Hepatocyte (in vitro differentiated cells): ENCODE data around the gene GRAMD1A. TPM values are rescaled to one million over a fixed set of nuclear protein-coding genes. Genes with fewer than 3 reads are reported as not detected.
"Not testable (repeated sequence)": the region's sequence is repeated elsewhere in the genome, so short reads cannot be mapped to it uniquely, and the experiment has no call there.

Experiments used
- DNase-seq: peaks from one replicate; pipeline ENCODE4 v3.0.0-alpha.2; 2016; ENCODE audit warnings: low spot score
- H2AFZ ChIP-seq: fragments of 200-600 bp; sonication (generic); 2 replicates; pipeline ENCODE4 v1.6.0; 2016; ENCODE audit warnings: antibody characterized with exemption, mild to moderate bottlenecking
- H3K27ac ChIP-seq: fragments of 200-600 bp; sonication (generic); 2 replicates; pipeline ENCODE4 v1.5.1; 2016; ENCODE audit warnings: mild to moderate bottlenecking
- H3K27me3 ChIP-seq: fragments of 200-600 bp; sonication (generic); 2 replicates; pipeline ENCODE4 v1.6.1; 2016
- H3K36me3 ChIP-seq: fragments of 200-600 bp; sonication (generic); replicated peaks from 2 replicates; pipeline ENCODE4 v1.5.1; 2016; ENCODE audit warnings: low read depth; ENCODE audit not compliant: insufficient read depth
- H3K4me1 ChIP-seq: fragments of 200-600 bp; sonication (generic); 2 replicates; pipeline ENCODE4 v1.5.1; 2016; ENCODE audit warnings: mild to moderate bottlenecking, moderate library complexity; ENCODE audit not compliant: insufficient read depth
- H3K4me2 ChIP-seq: fragments of 200-600 bp; sonication (generic); 2 replicates; pipeline ENCODE4 v1.6.0; 2016
- H3K4me3 ChIP-seq: fragments of 200-600 bp; sonication (generic); 2 replicates; pipeline ENCODE4 v1.5.1; 2016; ENCODE audit warnings: mild to moderate bottlenecking
- H3K79me2 ChIP-seq: fragments of 200-600 bp; sonication (generic); 2 replicates; pipeline ENCODE4 v1.6.0; 2017; ENCODE audit warnings: mild to moderate bottlenecking
- H3K9me2 ChIP-seq: fragments of 200-600 bp; sonication (generic); replicated peaks from 2 replicates; pipeline ENCODE4 v1.6.0; 2017; ENCODE audit warnings: mild to moderate bottlenecking; ENCODE audit not compliant: insufficient read depth
- H3K9me3 ChIP-seq: fragments of 200-600 bp; sonication (generic); 2 replicates; pipeline ENCODE4 v1.5.1; 2016; ENCODE audit warnings: low read depth, mild to moderate bottlenecking
- H4K20me1 ChIP-seq: fragments of 200-600 bp; sonication (generic); 2 replicates; pipeline ENCODE4 v1.6.0; 2016; ENCODE audit warnings: mild to moderate bottlenecking; ENCODE audit not compliant: insufficient read depth, poor library complexity, severe bottlenecking
- EZH2 ChIP-seq: fragments of 200-600 bp; sonication (generic); IDR thresholded peaks from 2 replicates; pipeline ENCODE4 v1.6.1; 2016; ENCODE audit warnings: antibody characterized with exemption, mild to moderate bottlenecking, borderline replicate concordance
- EZH2phosphoT487 ChIP-seq: fragments of 200-600 bp; sonication (generic); IDR thresholded peaks from one replicate; pipeline ENCODE4 v1.6.1; 2018; ENCODE audit warnings: antibody characterized with exemption, mild to moderate bottlenecking, low read depth, moderate library complexity; ENCODE audit not compliant: unreplicated experiment, severe bottlenecking
- WGBS: methylation state at CpG from one replicate; pipeline ENCODE4 v1.1.6; 2016; ENCODE audit warnings: low lambda C conversion rate; ENCODE audit errors: missing lambda C conversion rate; 5-methylcytosine and 5-hydroxymethylcytosine counted together
- polyA plus RNA-seq: library from polyadenylated mRNA; unstranded; fragments of >200 nt; fragmentation: Nextera tagmentation; extraction: Ambion mirVana; gene quantifications from 2 replicates; pipeline ENCODE4 v1.2.1, GENCODE V29; 2016
- total RNA-seq: library from RNA; depleted of rRNA; stranded (reverse); fragments of >200 nt; gene quantifications from 2 replicates; pipeline ENCODE4 v1.2.3, GENCODE V29; 2014
- TF ChIP-seq, protein P1 (sequence below): fragments of 200-600 bp; sonication (generic); IDR thresholded peaks from 2 replicates; pipeline ENCODE4 v1.5.1; 2016; ENCODE audit warnings: antibody characterized with exemption, mild to moderate bottlenecking; ENCODE audit not compliant: poor library complexity

GRAMD1A gene
- total and polyA plus RNA-seq, 2 experiments from 2014 or later, result 34.8 to 92.4 TPM

DNA sequence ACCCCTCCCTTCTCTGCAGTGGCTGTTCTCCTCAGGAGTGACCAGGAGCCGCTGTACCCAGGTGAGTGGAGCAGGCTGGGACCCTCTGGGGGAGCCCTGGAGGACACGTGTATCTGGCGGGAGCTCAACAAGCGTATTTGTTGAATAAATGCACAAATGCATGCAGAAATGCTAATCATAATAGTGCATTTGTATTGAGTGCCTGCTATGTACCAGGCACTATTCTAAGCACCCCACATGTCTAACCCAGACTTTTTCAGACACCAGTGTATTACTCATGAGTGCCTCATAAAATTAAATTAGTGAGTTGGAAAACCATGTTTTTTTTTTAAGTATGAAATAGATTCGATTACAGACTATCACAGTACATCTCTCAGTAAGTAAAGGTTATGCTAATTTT, 49.3 kb downstream of the GRAMD1A start:
- peaks cover 6% of the 10 kb centered on the region for H4K20me1 ChIP-seq
- no peak overlapping the region for H3K4me3 ChIP-seq
- peaks cover 6% of the 10 kb centered on the region for H3K79me2 ChIP-seq
- TF ChIP-seq EZH2 (no peak), EZH2phosphoT487 (no peak)
- TF ChIP-seq, protein P1, sequence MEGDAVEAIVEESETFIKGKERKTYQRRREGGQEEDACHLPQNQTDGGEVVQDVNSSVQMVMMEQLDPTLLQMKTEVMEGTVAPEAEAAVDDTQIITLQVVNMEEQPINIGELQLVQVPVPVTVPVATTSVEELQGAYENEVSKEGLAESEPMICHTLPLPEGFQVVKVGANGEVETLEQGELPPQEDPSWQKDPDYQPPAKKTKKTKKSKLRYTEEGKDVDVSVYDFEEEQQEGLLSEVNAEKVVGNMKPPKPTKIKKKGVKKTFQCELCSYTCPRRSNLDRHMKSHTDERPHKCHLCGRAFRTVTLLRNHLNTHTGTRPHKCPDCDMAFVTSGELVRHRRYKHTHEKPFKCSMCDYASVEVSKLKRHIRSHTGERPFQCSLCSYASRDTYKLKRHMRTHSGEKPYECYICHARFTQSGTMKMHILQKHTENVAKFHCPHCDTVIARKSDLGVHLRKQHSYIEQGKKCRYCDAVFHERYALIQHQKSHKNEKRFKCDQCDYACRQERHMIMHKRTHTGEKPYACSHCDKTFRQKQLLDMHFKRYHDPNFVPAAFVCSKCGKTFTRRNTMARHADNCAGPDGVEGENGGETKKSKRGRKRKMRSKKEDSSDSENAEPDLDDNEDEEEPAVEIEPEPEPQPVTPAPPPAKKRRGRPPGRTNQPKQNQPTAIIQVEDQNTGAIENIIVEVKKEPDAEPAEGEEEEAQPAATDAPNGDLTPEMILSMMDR, result no peak
- no peaks in the 10 kb centered on the region for H3K9me3 ChIP-seq
- H3K4me1 ChIP-seq, result no peaks in the 10 kb centered on the region
- no peaks in the 10 kb centered on the region for H3K36me3 ChIP-seq
- DNase-seq, result no peak
- no peak overlapping the region for H2AFZ ChIP-seq
- H3K4me2 ChIP-seq, result no peak overlapping the region
- 88% methylated on average over 5 of the region's 5 CpGs for WGBS
- H3K27me3 ChIP-seq, result no peaks in the 10 kb centered on the region
- H3K27ac ChIP-seq, result no peak overlapping the region
- H3K9me2 ChIP-seq, result no peaks in the 10 kb centered on the region

DNA sequence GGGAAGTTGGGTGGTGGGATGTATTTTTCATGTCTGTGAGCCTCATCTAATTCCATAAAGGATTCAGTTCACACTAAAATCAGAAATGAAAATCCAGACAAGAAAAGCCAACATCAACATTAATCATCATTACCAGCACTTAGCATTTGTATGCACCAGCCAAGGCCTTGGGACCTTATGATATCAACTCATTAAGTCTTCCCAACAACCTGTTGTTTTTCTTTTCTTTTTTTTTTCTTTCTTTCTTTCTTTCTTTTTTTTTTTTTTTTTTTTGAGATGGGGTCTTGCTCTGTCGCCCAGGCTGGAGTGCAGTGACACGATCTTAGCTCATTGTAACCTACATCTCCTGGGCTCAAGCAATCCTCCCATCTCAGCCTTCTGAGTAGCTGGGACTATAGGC, 50.5 kb downstream of the GRAMD1A start:
- not testable (repeated sequence) for H4K20me1 ChIP-seq, H3K9me3 ChIP-seq, H3K9me2 ChIP-seq, H3K79me2 ChIP-seq, H3K27ac ChIP-seq, DNase-seq, H3K4me2 ChIP-seq, H3K4me1 ChIP-seq, H3K36me3 ChIP-seq, H2AFZ ChIP-seq, H3K27me3 ChIP-seq, H3K4me3 ChIP-seq
- WGBS, result 100% methylated on average over 2 of the region's 2 CpGs

DNA sequence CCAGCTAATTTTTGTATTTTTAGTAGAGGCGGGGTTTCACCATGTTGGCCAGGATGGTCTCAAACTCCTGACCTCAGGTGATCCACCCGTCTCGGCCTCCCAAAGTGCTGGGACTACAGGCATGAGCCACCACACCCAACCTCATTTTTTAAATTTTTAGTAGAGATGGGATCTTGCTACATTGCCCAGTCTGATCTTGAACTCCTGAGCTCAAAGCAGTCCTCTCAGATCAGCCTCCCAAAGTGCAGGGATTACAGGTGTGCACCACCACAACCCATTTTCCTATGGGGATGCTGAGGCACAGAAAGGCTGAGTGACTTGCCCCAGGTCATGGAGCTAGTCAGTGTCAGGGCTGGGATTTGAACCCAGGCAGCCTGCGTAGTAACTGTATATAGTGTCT, 51.1 kb downstream of the GRAMD1A start:
- H3K9me2 ChIP-seq, H3K4me3 ChIP-seq, H2AFZ ChIP-seq, H3K9me3 ChIP-seq, H3K36me3 ChIP-seq, DNase-seq, H3K4me1 ChIP-seq, H3K4me2 ChIP-seq, H3K27ac ChIP-seq, H3K27me3 ChIP-seq, H4K20me1 ChIP-seq, H3K79me2 ChIP-seq: not testable (repeated sequence)
- WGBS, result 90% methylated on average over 4 of the region's 4 CpGs

DNA sequence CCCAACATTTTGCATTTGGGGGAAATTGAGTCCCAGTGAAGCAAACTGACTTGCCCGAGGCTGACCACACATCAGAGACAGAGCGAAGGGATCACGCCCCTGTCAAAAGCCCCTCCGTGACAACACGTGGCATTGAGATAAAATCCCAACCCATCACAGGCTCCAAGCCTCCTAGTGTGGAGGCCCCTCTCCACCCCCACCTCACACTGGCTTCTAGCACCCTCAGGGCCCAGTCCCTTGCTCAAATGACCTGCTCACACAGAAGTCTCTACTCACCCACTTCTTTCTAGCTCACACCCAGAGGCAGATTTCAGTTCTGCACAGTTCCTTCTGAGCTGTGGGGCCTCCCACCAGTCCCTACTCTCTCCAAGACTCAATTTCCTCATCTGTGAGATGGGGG, 51.7 kb downstream of the GRAMD1A start:
- H3K79me2 ChIP-seq, result no peaks in the 10 kb centered on the region
- no peaks in the 10 kb centered on the region for H4K20me1 ChIP-seq
- DNase-seq, result no peak
- H3K4me3 ChIP-seq, result no peak overlapping the region
- no peaks in the 10 kb centered on the region for H3K9me3 ChIP-seq
- no peak overlapping the region for H3K27ac ChIP-seq
- H3K4me1 ChIP-seq, result no peaks in the 10 kb centered on the region
- H3K27me3 ChIP-seq, result no peaks in the 10 kb centered on the region
- H3K36me3 ChIP-seq, result no peaks in the 10 kb centered on the region
- no peaks in the 10 kb centered on the region for H3K9me2 ChIP-seq
- no peak overlapping the region for H3K4me2 ChIP-seq
- TF ChIP-seq, protein P1, result no peak
- TF ChIP-seq EZH2 (no peak), EZH2phosphoT487 (no peak)
- H2AFZ ChIP-seq, result no peak overlapping the region
- 84% methylated on average over 5 of the region's 5 CpGs for WGBS
